HG02642 (cell line): Measurements from ENCODE around the gene CCER1.

ENCODE experiments used
- ATAC-seq: cut with Tn5 transposase; IDR thresholded peaks from one replicate; pipeline ENCODE4 v1.9.1; 2021; ENCODE audit warnings: mild to moderate bottlenecking; ENCODE audit not compliant: unreplicated experiment, poor library complexity

The CCER1 gene

DNA sequence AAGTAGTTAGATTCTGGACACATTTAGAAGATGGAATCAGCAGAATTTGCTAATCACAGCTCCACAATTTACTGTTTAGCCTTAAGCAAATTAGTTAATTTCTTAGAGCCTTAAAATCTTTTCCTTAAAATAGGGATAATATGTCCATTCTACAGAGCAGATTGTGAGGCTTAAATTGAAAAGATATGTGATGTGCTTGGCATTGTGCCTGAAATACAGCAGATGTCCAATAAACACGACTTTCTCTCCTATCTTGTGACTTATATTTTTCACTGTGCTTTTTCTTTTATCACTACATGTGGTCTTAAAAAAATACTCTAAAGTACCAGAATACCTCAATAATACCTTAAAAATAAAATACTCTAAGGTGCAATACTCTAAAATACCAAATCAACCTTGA is 30.6 kb downstream of the CCER1 start:
- no peak for ATAC-seq

- no peak for ATAC-seq
Measured at GRCh38 chr12:90922145-90922627, 32.8 kb downstream of the CCER1 start.

DNA sequence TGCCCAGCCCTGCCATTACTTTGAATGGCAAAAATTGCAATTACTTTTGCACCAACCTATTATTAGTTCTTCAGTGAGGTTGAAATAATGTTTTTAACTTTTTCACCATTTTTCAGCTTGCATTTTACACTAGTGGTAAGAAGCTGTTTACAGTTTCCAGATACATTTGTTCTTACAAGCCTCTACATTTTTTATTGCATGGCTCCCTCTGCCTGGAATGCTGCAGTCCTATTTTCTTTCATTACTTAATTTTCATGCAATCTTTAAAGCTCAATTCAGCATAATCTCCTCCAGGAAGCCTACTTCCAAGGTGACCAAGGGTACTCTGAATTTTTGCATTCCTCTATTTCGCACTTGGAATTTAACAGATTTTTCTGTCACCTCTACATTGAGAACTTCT is 33.4 kb downstream of the CCER1 start:
- ATAC-seq = no peak

DNA sequence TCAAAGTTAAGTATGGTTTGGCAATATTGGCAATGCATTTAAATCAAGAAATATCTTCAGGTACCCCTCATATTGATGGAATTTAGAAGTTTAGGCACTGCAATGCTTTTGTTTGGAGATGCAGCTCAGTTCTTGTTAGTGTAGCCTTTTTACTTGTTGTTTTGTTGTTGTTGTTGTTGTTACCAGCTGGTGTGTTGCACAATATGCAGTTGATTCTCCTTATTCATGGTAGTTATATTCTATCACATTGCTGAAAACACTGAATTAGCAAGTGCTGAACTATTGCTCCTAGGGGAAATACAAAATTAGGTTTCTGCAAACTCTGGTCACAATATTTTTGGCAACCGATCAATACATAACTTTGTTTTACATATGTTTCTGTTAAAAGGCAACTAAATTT is 34.8 kb downstream of the CCER1 start:
- no peak for ATAC-seq

DNA sequence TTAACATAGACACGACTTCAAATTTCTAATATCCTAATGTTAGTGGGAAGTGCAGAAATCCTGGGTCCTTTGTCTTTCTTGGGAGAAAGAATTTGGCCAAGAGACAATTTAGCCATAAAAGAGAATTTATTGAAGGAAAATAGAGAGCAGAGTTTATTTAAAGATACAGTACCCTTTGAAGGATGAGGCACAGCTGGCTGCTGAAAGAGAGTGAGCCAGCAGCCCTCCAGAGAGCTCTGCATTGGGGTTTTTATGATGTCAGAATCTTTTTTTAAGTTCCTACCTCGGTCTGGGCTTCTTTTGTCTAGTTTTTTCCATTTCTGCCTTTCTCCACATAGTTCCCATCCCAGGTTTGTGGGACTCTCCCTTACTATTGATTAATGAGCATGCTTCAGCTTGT is 37.5 kb downstream of the CCER1 start:
- no peak for ATAC-seq

DNA sequence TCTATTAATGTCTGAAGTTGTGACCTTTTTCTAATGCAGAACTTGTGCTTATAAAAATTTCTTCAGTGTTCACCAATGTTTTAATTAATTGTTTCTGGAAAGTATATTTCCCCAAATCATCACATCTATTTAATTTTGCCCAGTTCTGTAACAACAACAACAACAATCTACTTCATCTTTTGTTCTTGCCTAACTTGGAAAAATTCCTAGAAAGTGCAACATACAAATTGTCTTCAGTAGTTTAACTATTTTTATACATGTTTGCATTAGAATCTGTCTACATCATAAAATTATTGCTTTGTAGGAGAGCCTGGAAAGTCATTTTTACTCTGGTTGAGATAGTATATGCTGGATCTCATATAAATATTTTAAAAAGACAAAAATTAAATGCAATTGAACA is 38.5 kb downstream of the CCER1 start:
- no peak for ATAC-seq

DNA sequence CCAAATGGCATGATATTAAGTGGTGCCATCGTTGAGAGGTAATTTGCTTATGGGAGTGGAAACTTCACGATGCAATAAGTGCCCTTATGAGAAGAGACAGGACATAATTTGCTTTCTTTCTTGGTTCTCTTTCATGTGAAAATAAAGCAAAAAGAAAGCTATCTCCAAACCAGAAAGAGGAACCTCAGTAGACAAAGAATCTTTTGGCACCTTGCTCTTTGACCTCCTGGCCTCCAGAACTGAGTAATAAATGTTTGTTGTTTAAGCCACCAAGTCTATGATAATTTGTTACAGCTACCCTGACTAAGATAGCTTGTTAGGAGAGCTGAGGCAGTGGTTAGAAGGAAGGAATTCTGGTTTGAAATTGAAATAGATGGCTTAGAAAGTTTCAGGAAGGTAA is 39.6 kb downstream of the CCER1 start:
- ATAC-seq = no peak

DNA sequence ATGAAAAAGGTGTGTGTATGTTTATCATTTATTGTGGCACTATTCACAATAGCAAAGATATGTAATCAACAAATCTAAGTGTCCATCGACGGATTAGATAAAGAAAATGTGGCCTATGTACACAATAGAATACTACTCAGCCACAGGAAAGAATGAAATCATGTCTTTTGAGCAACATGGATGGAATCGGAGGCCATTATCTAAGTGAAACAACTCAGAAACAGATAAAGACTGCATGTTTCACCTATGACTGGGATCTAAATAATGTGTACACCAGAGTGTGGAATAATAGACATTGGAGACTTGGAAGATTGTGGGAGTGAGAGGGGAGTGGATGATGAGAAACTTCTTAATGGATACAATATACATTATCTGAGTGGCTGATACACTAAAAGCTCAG is 44.0 kb downstream of the CCER1 start:
- ATAC-seq = no peak

GRCh38 chr12:90909069-90909770 is 45.8 kb downstream of the CCER1 start:
- ATAC-seq = no peak

DNA sequence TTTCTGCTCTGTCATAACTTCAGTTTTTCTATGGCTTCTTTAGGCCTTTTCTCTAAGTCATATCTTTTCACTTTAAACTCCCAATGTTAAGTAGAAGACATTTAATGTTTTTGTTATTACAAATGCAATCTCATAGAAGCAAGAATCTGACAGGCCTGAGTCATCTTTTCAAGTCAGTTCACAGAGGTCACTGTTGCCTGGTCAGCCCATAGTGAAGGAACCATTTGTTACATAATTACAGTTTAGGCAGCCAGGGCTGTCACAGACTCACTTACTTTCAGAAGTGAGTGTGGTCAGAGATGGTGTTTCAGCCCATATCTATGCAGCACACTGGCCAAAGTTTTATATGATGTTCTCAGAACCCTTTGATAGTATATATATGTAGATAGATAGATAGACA is 46.5 kb downstream of the CCER1 start:
- ATAC-seq = no peak

GRCh38 chr12:90905691-90906370 is 49.1 kb downstream of the CCER1 start:
- no peak for ATAC-seq

GRCh38 chr12:90902596-90902995 is 52.4 kb downstream of the CCER1 start:
- no peak for ATAC-seq
